Measurements from ENCODE around the gene G6PC1.
A peak's percentile ranks its signal among the peaks of the same experiment; 100 is the strongest.

- TF ChIP-seq CTCF (IDR thresholded peaks at IDR 0.05) (peak; percentile 78), POLR2AphosphoS5 (IDR thresholded peaks at IDR 0.05; ENCODE audit: low read depth, low read length) (no peak), REST (IDR thresholded peaks at IDR 0.05; ENCODE audit: insufficient read depth in 1 of 2, low read depth in 2 of 2, low read length in 1 of 2) (no peak), SIN3A (IDR thresholded peaks at IDR 0.05; ENCODE audit: borderline replicate concordance, insufficient read depth, low read depth, low read length) (no peak)
These were observed 37.4 kb downstream of the G6PC1 start for GRCh38 chr17:42937712-42938596.

All from Panc1 (cell line).